Raji (cell line): ENCODE results near the gene USP53.
A peak's percentile ranks its signal among the peaks of the same experiment; 100 is the strongest.

Experiments
- POLR2A ChIP-seq: IDR thresholded peaks from 2 replicates; pipeline ENCODE4 v1.6.1; 2011; ENCODE audit warnings: low read depth, low read length, control low read depth; ENCODE audit not compliant: insufficient read depth

The USP53 gene

DNA sequence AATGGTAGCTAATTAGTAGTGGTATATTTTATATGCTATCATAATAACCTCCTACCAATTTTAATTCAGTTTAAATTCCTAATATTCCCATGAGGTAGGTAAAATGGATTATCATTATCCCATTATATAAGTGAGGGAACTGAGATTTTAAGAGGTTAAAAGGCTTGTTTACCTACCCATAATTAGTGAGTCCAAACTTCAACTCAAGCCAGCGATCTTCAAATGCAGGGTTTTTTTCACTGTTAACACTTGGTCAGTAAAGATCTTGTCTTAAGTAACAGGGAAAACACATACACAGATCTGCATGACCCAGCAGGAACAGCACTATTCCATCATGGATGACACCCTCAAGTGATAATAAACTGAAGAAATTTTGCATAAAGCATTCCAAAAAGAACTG lies 78.1 kb downstream of the USP53 start:
- TF ChIP-seq POLR2A = no peak

DNA sequence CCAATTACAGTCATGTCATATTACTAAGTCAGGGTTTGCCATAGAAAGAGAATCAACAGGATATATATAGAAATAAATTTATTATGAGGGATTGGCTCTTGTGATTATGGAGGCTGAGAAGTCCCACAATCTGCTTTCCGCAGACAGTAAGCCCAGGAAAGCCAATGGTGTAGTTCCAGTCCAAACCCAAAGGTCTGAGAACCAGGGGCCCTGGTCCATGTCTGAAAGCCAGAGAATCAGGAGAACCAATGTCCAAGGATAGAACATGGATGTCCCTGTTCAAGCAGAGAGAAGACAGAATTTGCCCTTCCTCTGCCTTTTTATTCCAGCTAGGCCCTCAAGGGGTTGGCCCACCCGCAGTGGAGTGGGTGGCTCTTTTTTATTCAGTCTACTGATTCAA lies 83.8 kb downstream of the USP53 start:
- TF ChIP-seq POLR2A = no peak

GRCh38 chr4:119297795-119298194 lies 85.3 kb downstream of the USP53 start:
- no peak for TF ChIP-seq POLR2A

GRCh38 chr4:119299260-119299671 lies 86.8 kb downstream of the USP53 start:
- TF ChIP-seq POLR2A = no peak

DNA sequence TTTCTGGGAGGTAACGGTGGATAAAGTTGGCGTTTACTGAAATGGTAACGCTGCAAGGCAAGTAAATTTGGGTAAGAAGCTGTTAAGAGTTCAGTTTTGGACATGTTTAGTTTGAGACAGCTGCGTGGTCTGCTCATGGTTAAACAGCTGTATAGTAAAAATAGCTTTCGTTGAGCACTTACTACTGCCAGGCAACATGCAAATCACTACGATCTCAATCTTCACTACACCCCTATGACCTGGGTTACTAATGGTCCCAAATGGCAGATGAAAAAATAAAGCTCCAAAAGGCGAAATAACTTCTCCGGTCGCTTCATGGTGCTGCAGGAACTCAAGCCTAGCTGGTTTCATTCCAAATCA lies 87.2 kb downstream of the USP53 start:
- TF ChIP-seq POLR2A = no peak

- peak; percentile 81 for TF ChIP-seq POLR2A
These were observed 87.8 kb downstream of the USP53 start for GRCh38 chr4:119300101-119300978.

DNA sequence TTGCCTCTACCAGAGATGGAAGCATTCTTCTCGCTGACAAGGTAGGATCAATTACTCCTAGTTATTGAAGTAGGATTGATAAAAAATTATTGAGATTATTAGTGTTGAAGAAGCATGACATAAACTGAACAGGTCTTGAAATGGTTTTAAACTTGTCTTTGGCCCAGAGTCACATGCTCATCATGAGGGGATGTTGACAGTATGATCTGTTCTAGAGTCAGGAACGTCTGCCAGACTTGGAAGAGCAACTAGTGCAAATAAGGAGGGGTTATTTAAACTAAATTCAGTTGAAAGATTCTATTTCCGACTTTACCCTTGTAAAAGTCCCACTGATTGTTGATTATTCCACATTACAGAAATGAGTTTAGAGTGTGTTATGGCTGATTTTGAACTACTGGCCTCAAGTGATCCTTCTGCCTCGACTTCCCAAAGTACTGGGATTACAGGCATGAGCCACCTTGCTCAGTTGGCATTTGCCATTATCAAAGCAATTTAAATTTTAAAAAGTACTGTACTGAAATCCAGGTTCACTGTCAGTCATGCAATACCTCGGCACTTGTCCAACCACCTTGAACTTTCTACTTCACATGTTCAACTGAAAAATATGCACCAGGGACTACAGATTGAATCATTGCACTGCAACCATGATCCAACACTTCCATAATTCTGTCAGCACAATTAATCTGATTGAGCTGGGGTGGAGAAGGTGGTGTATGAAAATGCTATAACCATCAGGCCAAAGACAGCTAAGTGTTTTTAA lies 89.7 kb downstream of the USP53 start:
- no peak for TF ChIP-seq POLR2A

DNA sequence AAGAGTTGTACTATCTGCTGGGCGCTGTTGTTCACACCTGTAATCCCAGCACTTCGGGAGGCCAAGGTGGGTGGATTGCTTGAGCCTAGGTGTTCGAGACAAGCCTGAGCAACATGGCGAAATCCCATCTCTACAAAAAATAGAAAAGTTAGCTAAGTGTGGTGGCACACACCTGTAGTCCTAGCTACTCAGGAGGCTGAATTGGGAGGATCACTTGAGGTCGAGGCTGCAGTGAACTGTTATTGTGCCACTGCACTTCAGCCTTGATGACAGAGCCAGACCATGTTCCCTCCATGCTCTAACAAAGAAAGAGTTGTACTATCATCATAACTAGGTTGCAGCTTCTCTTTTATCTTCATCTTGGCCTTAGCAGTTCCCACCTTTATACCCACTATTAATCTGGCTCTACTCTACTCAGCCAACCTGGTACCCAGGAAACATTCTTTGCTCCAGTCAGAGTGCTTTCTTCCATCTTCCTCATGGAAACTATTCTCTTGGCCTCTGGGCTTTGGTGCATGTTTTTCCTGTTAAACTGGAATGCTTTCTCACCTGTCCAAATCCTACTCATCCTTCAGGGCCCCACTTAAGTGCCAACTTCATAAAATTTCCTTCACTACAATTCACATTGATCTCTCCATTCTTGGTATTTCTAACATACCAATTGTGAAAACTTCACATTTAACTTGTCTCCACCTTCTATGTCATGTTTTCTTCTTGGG lies 91.2 kb downstream of the USP53 start:
- TF ChIP-seq POLR2A = no peak

DNA sequence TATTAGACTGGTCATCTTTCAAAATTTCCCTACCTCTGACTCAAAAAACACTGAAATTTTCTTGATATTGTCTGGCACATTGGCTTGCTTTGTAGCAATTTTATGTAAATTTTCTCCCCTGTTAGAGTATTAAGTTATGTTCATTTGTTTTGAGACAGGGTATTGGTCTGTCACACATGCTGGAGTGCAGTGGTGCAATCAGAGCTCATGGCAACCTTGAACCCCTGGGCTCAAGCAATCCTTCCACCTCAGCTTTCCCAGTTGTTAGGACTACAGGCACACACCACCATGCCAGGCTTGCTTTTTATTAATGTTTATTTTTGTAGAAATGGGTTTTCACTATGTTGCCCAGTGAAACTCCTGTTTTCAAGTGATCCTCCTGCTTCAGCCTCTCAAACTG lies 91.9 kb downstream of the USP53 start:
- TF ChIP-seq POLR2A = no peak

GRCh38 chr4:119307606-119308005 lies 95.1 kb downstream of the USP53 start:
- no peak for TF ChIP-seq POLR2A

GRCh38 chr4:119310826-119311225 lies 98.3 kb downstream of the USP53 start:
- TF ChIP-seq POLR2A = no peak

DNA sequence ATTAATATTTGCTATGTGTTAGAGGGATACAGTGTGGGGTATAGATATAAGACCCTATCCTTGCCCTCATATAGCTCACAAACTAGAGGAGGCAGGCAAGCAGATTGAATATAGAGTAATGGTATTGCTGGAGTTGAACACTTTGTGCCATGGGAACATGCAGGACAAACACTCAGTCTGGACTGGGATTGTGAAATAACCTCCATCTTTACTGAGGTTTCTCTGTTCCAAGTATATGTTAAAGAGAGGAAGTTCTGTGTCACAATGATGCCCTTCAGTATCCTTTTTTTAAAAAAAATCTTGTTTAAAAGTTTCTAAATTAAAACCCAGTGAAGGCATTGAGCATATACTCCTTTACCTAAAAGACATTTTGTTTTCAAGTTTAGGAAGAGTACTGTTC lies 100.7 kb downstream of the USP53 start:
- TF ChIP-seq POLR2A = no peak

- no peak for TF ChIP-seq POLR2A
These were observed 101.8 kb downstream of the USP53 start for GRCh38 chr4:119314356-119314755.

DNA sequence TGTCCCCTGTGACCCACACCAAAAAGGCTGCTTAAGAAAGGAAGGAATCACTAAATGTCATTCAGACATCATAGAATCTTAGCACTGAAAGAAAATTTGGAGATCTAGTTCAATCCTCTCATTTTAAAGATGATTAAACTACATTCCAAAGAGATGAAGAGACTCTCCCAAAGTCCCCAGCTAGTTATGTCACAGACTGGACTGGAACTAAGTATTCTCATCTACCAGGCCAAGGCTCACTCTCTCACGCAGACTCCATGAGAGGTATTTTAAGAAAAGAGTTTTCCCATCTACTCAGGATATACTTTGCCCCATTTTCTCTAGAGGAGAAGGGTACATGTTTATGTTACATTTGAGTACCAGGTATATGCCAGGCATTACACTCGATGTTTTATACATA lies 102.5 kb downstream of the USP53 start:
- no peak for TF ChIP-seq POLR2A

DNA sequence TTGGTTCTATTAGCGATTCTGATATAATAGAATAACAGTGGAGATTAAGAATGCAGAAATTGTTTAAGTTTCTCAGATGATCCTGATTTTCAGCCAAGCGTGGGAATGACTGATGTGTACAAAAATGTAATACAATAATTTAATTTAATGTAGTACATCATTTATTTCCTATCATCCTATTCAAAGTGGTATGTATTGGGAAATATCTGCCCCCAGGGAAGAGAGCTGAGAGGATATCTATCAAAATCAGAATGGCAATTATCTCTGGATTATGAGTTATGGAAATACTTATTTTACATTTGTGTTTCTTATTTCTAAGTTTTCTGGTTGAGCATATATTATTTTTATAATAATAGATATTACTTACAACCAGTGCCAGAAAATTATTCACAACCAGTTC lies 105.5 kb downstream of the USP53 start:
- no peak for TF ChIP-seq POLR2A

DNA sequence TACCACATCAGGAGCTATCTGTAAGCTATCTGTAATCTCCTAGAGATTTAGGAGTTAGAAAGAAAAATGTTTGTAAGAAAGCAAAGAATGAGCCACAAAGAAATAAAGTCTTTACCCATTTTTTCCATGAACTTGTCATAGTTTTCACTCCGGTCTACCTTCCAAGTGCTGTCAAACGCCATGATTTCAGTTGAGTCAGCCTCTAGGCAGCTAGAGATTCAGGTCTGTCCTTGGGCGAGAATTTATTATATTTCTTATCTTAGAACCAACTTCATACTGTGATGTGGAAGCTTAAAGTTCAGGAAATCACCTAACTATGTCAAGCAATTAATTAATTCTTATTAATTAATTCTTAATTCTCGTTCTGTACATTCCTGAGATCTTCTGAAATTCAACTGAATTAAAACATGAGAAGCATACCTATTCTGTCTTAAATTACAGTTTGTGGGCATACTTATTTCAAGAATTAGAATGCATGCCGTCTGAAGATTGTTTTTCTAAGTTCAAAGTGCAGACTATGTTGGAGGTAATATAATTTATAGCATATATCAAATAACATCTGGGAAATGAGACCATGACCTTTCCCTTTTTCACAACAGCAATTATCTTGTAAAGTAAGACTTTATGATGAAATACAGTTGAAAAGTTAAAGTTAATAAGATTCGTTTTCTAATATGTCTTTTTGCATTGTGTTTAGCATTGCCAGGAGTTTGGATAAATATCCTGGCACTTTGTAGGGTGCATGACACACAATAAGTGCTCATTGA lies 109.6 kb downstream of the USP53 start, which contains the start of gene FABP2:
TSS of gene FABP2 (minus strand) at position 218 of the 767 bp plus-strand sequence. CDS start at position 182, 36 bp downstream.
- TF ChIP-seq POLR2A = no peak
